Stomach (tissue), 9 donors: Measurements from ENCODE around the gene CFAP92. TPM values are rescaled to one million over a fixed set of nuclear protein-coding genes. Genes with fewer than 3 reads are reported as not detected.

Experiments used
- DNase-seq, 2 donors: peaks; one replicate each; pipeline versions ENCODE4 v3.0.0 to v3.0.0-alpha.2; 2013 to 2019
- H3K27ac ChIP-seq, 5 donors: fragments of 200-600 bp in 4 of 5; sonication (generic) in 4 of 5; one replicate each; pipeline ENCODE4 v1.5.1; 2013 to 2019; ENCODE audit warnings: mild to moderate bottlenecking in 1 of 5, moderate library complexity in 1 of 5
- H3K27me3 ChIP-seq, 3 donors: fragments of 200-600 bp; sonication (generic); one replicate each; pipeline ENCODE4 v1.5.1; 2017 to 2019; ENCODE audit warnings: mixed run types in 1 of 3
- H3K36me3 ChIP-seq, 4 donors: fragments of 200-600 bp; sonication (generic); 1 replicate in 3 of 4; 2 replicates in 1 of 4; pipeline ENCODE4 v1.5.1; 2016 to 2019
- H3K4me1 ChIP-seq, 4 donors: fragments of 200-600 bp; sonication (generic); one replicate each; pipeline ENCODE4 v1.5.1; 2016 to 2019
- H3K4me3 ChIP-seq, 4 donors: fragments of 200-600 bp; sonication (generic) in 3 of 4; one replicate each; pipeline ENCODE4 v1.5.1; 2016 to 2019; ENCODE audit warnings: mild to moderate bottlenecking in 1 of 4
- H3K9me3 ChIP-seq, 4 donors: fragments of 200-600 bp; sonication (generic); one replicate each; pipeline ENCODE4 v1.5.1; 2016 to 2019
- EP300 ChIP-seq: sonication (generic); formaldehyde crosslinking; IDR thresholded peaks from one replicate; pipeline ENCODE4 v1.6.1; 2017; ENCODE audit warnings: antibody characterized with exemption
- POLR2A ChIP-seq, 4 donors: fragments of 450-650 bp; IDR thresholded peaks; one replicate each; pipeline ENCODE4 v1.6.1; 2016; ENCODE audit warnings: antibody characterized with exemption in 4 of 4, control low read depth in 2 of 4, mild to moderate bottlenecking in 1 of 4, moderate library complexity in 1 of 4
- POLR2AphosphoS5 ChIP-seq, 3 donors: sonication (generic); formaldehyde crosslinking; IDR thresholded peaks; one replicate each; pipeline ENCODE4 v1.6.1; 2016; ENCODE audit warnings: antibody characterized with exemption in 3 of 3
- WGBS, 5 donors: extraction: QIAGEN DNeasy Blood & Tissue Kit in 3 of 5; methylation state at CpG; one replicate each; pipeline versions ENCODE4 v1.1.5 to v1.1.7; 2013 to 2018; 5-methylcytosine and 5-hydroxymethylcytosine counted together
- intact Hi-C: fragments of 100-400 bp; cut with DNase I; formaldehyde crosslinking; loops from one replicate; pipeline ENCODE4 v1.15.1; 2023; ENCODE audit warnings: low total_unique reads
- polyA plus RNA-seq, 3 donors: library from polyadenylated mRNA; stranded (reverse); fragments of 200-250 nt; gene quantifications; one replicate each; pipeline ENCODE4 v1.2.3, GENCODE V29; 2013
- total RNA-seq, 5 donors: library from RNA; depleted of rRNA; stranded (reverse); fragments of >200 nt; gene quantifications; one replicate each; pipeline versions ENCODE4 v1.1.0 to v1.2.3, GENCODE V29; 2014 to 2016
- TF ChIP-seq, protein P1 (sequence below), 7 experiments: fragments of 450-650 bp in 4 of 7; fragments of 200-600 bp in 3 of 7; sonication (generic) in 3 of 7; IDR thresholded peaks; one replicate each; pipeline ENCODE4 v1.5.1; 2016 to 2019; ENCODE audit warnings: antibody characterized with exemption in 7 of 7, control low read depth in 2 of 7, mild to moderate bottlenecking in 1 of 7
- donor health status: healthy with polysubstance abuse.
- donor health status: Bipolar disorder and iron deficiency.
- donor health status: healthy.

CFAP92 gene
- total and polyA plus RNA-seq, 8 donors, result 0.50 to 13.4 (median 2.3) TPM

- no peak for TF ChIP-seq EP300
- no peak for TF ChIP-seq POLR2A (IDR thresholded peaks at IDR 0.05)
- TF ChIP-seq POLR2AphosphoS5 (IDR thresholded peaks at IDR 0.05), result no peak
- TF ChIP-seq, protein P1, sequence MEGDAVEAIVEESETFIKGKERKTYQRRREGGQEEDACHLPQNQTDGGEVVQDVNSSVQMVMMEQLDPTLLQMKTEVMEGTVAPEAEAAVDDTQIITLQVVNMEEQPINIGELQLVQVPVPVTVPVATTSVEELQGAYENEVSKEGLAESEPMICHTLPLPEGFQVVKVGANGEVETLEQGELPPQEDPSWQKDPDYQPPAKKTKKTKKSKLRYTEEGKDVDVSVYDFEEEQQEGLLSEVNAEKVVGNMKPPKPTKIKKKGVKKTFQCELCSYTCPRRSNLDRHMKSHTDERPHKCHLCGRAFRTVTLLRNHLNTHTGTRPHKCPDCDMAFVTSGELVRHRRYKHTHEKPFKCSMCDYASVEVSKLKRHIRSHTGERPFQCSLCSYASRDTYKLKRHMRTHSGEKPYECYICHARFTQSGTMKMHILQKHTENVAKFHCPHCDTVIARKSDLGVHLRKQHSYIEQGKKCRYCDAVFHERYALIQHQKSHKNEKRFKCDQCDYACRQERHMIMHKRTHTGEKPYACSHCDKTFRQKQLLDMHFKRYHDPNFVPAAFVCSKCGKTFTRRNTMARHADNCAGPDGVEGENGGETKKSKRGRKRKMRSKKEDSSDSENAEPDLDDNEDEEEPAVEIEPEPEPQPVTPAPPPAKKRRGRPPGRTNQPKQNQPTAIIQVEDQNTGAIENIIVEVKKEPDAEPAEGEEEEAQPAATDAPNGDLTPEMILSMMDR (IDR thresholded peaks at IDR 0.05), result no peak
- intact Hi-C loops, result no loop called here
- 69 to 86% (median 77%) methylated on average over 2 of the region's 2 CpGs for WGBS, 5 donors
- H3K4me1 ChIP-seq, result no peaks in the 10 kb centered on the region
- no peaks in the 10 kb centered on the region for H3K27me3 ChIP-seq
- H3K4me3 ChIP-seq, result no peak overlapping the region
- H3K36me3 ChIP-seq, result peaks cover 0 to 6% (median 2%) of the 10 kb centered on the region in 4 donors
- no peak overlapping the region for H3K27ac ChIP-seq
- no peak for DNase-seq
- peaks cover 0 to 49% (median 22%) of the 10 kb centered on the region in 4 donors for H3K9me3 ChIP-seq
Measured at GRCh38 chr3:128923576-128923975, 70.3 kb downstream of the CFAP92 start.

DNA sequence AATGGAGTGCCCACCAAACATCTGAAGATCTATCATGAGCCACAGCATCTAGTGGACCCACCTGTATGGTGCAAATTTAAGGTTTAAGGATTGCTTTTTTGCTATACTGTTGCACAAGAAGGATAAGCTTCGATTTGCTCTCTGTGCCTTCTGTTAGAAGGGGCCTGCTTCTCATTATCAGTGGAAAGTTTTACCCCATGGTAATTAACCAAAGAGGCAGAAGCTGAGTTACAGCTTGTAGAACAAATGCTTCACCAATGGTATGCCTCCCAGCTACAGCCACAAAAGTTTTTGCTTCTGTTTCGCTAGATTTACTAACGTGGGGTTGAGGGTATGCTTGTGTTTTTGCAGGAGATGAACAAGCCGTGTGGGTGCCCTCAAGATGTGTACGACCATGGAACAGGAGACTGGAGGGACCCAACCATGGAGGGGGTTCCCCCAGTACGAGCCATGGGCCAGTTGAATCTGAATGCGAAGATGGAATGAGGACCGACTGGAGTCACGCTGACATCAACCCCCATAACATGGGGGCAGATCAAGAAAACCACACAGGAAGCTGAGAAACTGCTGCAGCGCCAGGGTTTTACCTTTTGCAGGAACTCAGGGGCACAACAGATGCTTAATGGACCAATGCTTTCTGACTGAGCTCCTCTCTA lies 70.9 kb downstream of the CFAP92 start:
- WGBS, 5 donors, result 74 to 84% (median 78%) methylated on average over 10 of the region's 10 CpGs
- DNase-seq, result peak in 1 of 2 donors; percentile 16
- Histone ChIP-seq H3K36me3 (peaks cover 0 to 9% (median 3%) of the 10 kb centered on the region in 4 donors), H3K4me1 (no peaks in the 10 kb centered on the region), H3K4me3 (no peak overlapping the region), H3K27me3 (no peaks in the 10 kb centered on the region), H3K27ac (no peak overlapping the region), H3K9me3 (peaks cover 0 to 49% (median 22%) of the 10 kb centered on the region in 4 donors)
- intact Hi-C loops, result no loop called here
- TF ChIP-seq, protein P1 (IDR thresholded peaks at IDR 0.05), result no peak
- TF ChIP-seq POLR2A (IDR thresholded peaks at IDR 0.05) (no peak), POLR2AphosphoS5 (IDR thresholded peaks at IDR 0.05) (no peak), EP300 (no peak)

DNA sequence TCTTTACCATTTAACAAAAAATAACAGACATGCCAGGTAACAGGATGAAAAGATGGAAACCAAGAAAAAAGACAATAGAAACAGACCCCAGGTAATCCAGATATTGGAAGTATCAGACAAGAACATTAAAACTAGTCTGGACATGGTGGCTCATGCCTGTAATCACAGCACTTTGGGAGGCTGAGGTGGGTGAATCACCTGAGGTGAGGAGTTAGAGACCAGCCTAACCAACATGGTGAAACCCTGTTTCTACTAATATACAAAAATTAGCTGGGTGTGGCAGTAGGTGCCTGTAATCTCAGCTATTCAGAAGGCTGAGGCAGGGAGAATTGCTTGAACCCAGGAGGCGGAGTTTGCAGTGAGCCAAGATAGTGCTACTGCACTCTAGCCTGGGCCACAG lies 73.9 kb downstream of the CFAP92 start:
- no peaks in the 10 kb centered on the region for H3K27me3 ChIP-seq
- WGBS, 5 donors, result 93 to 100% (median 97%) methylated on average over 1 of the region's 1 CpG
- peaks cover 4 to 30% (median 19%) of the 10 kb centered on the region in 4 donors for H3K36me3 ChIP-seq
- H3K4me1 ChIP-seq, result no peaks in the 10 kb centered on the region
- DNase-seq, result no peak
- H3K4me3 ChIP-seq, result no peak overlapping the region
- intact Hi-C loops, result no loop called here
- no peak overlapping the region for H3K27ac ChIP-seq
- TF ChIP-seq, protein P1 (IDR thresholded peaks at IDR 0.05), result no peak
- TF ChIP-seq EP300, result no peak
- TF ChIP-seq POLR2AphosphoS5 (IDR thresholded peaks at IDR 0.05), result no peak
- TF ChIP-seq POLR2A (IDR thresholded peaks at IDR 0.05), result no peak
- H3K9me3 ChIP-seq, result peaks cover 0 to 33% (median 15%) of the 10 kb centered on the region in 4 donors

DNA sequence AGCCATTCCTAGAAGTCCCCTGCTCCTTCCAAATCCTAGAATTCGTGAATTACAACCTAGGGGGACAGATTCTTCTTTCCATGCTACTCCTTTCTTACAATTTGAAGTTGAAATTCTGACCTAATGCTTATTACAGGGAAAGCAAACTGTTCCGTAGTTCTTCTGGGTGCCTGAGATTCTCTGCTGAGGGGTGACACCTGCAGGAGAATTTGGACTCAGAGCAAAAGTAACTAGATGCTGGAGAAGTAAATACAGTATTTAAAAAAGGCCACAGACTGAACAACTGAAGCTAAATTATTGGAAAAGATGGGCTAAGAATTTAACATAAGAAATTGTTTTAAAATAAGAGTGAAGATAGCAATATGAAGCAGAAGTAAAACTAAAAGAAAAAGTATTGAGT lies 76.6 kb downstream of the CFAP92 start:
- no peaks in the 10 kb centered on the region for H3K4me1 ChIP-seq
- H3K36me3 ChIP-seq, result peaks cover 25 to 57% (median 46%) of the 10 kb centered on the region in 4 donors
- 59 to 82% (median 66%) methylated on average over 2 of the region's 2 CpGs for WGBS, 5 donors
- intact Hi-C loops, result no loop called here
- H3K4me3 ChIP-seq, result no peak overlapping the region
- no peaks in the 10 kb centered on the region for H3K27me3 ChIP-seq
- H3K27ac ChIP-seq, result peak overlapping the region in 1 of 5 donors; percentile 54
- TF ChIP-seq POLR2A (IDR thresholded peaks at IDR 0.05), result no peak
- TF ChIP-seq POLR2AphosphoS5 (IDR thresholded peaks at IDR 0.05), result no peak
- no peak for TF ChIP-seq EP300
- TF ChIP-seq, protein P1 (IDR thresholded peaks at IDR 0.05), result no peak
- peaks cover 0 to 19% (median 6%) of the 10 kb centered on the region in 4 donors for H3K9me3 ChIP-seq
- DNase-seq, result no peak
